HG03025 (cell line): ENCODE data around the gene TSPAN9.

Source experiments
- ATAC-seq: cut with Tn5 transposase; IDR thresholded peaks from one replicate; pipeline ENCODE4 v1.9.1; 2021; ENCODE audit warnings: mild to moderate bottlenecking, moderate library complexity; ENCODE audit not compliant: unreplicated experiment, low FRiP score

The TSPAN9 gene

GRCh38 chr12:3303410-3304136 is 226.4 kb downstream of the TSPAN9 start:
- no peak for ATAC-seq

- ATAC-seq: no peak
These were observed 227.4 kb downstream of the TSPAN9 start for GRCh38 chr12:3304436-3305165.

DNA sequence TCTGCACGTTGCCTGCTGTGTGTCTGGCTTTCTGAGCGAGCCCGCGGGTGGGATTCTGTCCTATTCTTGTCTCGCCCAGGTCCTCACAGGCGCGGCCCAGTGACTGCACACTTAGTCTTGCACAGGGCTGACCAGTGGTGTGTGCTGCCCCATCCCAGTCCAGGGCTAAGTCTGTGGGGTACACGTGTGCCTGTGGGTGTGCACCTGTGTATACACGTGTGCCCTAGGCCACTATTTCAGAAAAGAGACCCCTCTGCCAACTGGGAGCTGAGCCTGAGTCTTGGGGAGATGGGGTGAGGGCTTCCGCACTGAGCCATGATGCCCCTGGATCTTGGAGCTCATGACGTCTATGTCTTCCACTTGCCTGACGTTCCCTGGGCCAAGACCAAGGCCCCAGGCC is 228.3 kb downstream of the TSPAN9 start:
- ATAC-seq: no peak

GRCh38 chr12:3305904-3306619 is 228.9 kb downstream of the TSPAN9 start:
- no peak for ATAC-seq

- ATAC-seq: no peak
These were observed 230.2 kb downstream of the TSPAN9 start for GRCh38 chr12:3307389-3307788.

DNA sequence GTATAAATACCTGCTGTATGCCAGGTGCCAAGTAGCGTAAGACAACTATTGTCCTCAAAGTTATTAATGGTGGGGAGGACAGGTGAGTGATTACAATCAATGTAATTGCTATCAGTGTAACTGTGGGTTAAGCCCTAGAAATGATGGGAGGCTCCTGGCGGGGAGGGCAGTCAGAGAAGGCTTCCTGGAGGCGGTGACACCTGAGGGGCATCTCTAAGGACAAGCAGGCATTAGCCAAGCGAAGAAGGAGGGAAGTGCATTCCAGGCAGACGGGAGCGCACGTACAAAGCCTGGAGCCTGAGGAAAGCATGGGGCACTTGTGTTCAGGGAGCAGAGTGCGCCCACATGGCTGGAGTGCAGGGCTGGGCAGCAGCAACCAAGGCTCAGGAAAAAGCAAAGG is 230.9 kb downstream of the TSPAN9 start:
- no peak for ATAC-seq

GRCh38 chr12:3308609-3309008 is 231.4 kb downstream of the TSPAN9 start:
- ATAC-seq: no peak

GRCh38 chr12:3309805-3310204 is 232.6 kb downstream of the TSPAN9 start:
- ATAC-seq: no peak

DNA sequence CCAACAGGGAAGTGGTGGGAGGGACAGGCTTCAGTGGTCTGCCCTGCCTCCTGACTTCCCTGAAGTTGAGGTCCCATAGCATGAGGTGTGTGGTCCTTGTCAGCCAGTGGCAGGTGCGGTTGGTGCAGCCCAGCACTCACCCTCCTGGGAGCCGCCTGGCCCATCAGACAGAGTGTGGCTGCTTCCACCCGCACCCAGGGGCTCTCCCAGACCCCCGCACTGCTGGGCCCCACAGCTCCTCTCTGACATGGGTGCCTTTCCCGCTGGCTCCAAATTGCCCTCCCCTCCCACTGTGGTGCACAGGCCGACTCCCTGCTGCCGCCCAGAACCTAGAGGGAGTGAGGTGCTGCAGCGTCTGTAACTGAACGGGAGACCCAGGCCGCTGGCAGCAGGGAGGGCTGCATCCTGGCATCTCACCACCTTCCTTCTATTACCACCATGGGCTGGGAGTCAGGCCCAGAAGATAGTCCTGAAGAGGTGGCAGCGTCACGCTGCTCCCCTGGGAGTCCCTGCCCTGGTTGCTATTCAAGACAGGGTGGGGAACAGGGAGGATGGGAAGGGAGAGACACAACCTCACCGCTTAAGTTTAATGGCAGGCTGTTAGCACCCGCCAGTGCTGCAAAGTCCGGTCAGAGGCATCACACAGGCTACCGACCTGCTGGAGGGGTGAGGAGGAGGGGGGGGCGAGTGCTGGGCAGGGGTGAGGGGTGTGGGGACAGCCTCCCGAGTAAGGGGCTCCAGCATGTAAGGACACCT is 233.3 kb downstream of the TSPAN9 start:
- no peak for ATAC-seq

DNA sequence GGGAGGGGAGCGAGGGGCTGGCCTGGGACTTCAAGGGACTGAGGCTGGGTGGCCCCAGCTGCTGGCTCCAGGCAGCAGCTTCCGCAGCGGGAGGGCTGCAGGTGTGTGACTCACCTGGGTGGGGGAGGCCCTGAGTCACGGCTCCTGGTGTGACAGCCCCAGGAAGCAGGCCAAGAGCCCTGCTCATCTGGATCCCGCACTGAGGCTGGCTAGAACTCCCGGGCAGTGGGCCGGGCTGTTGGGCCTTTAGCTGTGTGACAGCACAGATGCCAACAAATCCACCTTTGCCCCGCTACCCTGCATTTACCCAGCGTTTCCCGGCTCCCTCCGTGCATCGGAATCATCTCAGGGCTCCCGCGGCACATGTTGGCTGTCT is 233.8 kb downstream of the TSPAN9 start:
- ATAC-seq: no peak

DNA sequence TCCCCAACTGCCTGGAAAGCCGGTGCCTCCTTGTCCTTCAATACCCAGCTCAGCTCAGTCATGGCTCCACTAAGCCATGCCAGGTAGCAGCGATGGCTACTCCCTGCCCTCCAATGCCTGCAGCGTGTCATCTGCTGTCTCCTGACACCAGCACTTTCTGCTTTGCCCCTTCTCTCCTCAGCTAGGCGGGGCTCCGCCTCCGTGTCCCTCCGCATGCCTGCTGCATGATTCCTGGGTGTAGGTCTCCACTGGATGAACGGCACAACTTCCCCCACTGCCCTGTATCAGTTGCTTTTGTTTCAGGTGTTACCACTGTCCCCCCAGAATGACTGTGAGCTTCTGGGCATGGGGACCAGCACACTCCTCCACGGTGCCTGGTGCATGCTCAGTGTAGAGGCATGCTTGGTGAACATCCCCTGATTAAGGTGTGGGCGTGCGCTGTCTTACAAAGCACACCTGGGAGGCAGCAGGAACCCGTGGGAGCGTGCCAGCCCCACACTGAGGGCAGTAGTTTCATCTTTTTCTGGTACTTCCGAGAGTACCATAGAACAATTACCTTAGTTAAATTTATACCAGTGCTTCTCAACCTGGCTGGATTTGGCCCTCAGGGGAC is 234.4 kb downstream of the TSPAN9 start:
- ATAC-seq: no peak

DNA sequence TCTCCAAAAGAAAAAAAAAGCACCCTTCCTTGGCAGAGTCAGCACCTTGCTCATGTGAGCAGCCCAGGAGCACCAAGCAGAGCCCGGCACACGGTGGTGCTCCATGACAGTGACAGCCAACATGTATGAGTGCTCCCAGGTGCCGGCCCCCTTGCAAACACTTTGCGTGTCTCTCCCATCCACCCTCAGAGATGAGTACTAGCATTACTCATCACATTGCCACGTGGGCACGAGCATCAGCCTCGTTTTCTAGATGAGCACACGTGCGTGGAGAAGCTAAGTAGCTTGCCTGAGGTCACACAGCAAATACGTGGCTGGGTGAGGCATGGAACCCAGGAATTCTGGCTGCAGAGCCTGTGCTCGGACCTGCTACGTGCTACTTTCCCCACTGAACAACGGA is 235.9 kb downstream of the TSPAN9 start:
- ATAC-seq: no peak

DNA sequence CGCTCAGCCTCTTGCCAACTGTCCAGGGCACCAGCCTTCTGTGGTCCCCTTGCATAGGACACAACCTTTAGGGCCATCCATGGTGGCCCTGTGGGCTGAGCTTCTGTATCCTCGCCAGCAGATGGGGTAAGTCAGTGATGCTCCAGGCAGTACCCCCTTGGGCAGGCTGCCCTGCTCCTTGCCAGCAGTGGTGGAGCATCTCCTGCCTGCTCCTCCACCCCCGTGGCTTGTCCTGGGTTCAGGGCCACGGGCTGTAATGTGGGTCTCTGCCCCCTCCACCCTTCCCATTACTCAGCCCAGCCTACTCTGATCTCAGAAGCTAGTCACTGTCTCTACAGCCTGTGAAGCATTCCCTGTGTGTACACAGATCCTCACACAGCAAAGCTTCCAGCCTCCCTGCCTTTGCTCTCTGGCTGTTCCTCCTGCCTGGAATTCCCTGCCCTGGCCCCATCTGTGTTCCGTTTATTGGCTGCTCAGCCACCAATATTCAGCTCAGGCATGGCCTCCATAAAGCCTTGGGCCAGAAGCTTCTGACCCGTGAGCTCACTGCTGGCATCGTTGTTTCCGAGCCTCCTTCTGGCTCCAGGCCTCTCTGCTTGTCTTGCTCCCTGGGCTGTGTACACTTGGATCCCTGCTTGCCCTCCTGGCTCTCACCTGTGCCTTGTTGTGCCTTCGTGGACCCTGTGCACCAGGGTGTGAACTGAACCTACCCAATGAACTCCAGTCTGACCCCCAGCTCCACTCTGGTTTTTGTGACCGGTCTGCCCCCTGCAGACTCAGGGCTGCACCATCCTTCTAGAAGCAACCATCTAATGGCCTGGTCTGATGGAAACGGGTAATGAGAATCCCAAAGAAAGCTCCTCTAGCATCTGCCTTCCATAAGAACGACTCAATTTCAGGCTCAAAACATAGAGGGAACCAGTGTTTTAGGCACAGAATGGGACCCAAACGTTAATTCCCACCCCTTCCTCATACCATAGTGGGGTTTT is 236.8 kb downstream of the TSPAN9 start:
- ATAC-seq: no peak

GRCh38 chr12:3315201-3315661 is 238.1 kb downstream of the TSPAN9 start:
- no peak for ATAC-seq

DNA sequence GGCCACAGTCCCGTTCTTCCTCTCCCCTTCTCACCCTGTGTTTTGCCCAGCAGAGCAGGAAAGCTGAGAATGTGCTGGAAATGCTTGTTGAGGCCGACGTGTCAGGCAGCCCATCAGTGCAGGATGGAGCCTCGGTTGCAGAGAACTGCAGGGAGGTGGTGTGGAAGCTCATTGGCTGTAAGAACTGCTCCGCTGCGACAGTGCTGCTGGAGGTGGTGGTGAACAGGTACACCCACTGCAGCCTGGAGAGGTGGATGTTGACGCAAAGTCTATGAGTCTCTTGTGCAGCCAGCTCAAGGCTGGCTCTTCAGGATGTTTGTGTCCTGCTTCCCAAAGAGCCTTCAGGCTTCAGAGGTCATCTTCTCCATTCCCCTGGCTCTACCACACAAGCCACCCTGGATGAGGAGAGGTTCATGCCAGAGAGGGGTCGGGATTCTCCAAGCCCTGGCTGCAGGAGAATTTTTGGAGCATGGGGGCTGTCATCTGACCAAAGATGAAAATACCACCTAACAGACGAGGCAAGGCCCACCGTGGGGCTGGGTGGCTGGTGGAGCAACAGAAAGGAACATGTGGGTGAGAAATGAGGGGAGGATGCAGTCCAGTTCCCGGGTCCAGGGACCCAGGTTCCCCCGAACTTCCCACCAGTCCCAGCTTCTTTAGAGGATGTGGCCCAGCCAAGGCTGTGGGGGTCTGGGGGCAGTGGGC is 239.7 kb downstream of the TSPAN9 start:
- no peak for ATAC-seq

- no peak for ATAC-seq
These were observed 240.3 kb downstream of the TSPAN9 start for GRCh38 chr12:3317481-3317815.

DNA sequence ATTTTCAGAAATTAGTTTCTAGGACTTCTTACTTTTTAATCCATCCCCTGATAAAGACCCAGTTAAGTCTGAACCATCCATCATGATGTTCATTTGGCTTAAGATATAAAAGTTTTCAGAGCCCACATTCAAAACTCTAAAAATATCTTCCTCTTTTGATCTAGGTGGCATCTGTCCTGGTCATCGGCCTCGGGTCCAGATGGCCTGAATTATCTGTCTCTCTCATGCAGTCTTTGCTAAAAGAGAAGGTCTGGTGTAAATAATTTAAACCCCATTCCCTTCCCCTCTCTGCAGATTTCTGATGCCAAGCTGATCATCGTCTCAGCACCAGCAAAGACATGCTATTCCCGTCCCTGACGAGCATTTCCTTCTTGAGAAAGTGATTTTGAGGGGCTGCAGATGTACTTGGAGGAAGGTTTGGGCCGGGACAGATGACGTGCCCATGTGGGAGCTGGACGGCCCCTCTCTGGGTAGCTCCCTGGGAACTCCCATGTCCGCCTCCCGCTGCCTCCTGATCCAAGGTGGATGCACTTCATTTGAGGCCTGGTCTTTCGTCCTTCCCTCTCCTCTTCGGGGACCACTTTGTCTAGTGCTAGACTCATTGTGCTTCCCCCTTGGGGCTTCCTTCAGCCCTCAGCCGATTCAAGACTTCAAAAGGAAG is 240.8 kb downstream of the TSPAN9 start:
- no peak for ATAC-seq
